Sigmoid colon (tissue), 4 donors: ENCODE results near the gene SLX4IP.

ENCODE experiments used
- CTCF ChIP-seq, 4 experiments: fragments of 450-650 bp in 3 of 4; fragments of 200-600 bp in 1 of 4; IDR thresholded peaks; one replicate each; pipeline ENCODE4 v1.5.1; 2016 to 2019; ENCODE audit warnings: antibody characterized with exemption in 4 of 4, mild to moderate bottlenecking in 3 of 4, moderate library complexity in 2 of 4
- EP300 ChIP-seq, 4 donors: sonication (generic); formaldehyde crosslinking; IDR thresholded peaks; one replicate each; pipeline ENCODE4 v1.6.1; 2017; ENCODE audit warnings: antibody characterized with exemption in 4 of 4
- POLR2A ChIP-seq, 2 donors: fragments of 450-650 bp; IDR thresholded peaks; one replicate each; pipeline ENCODE4 v1.6.1; 2016; ENCODE audit warnings: antibody characterized with exemption in 2 of 2, mild to moderate bottlenecking in 2 of 2, moderate library complexity in 2 of 2
- POLR2AphosphoS5 ChIP-seq, 4 donors: sonication (generic); formaldehyde crosslinking; IDR thresholded peaks; one replicate each; pipeline ENCODE4 v1.6.1; 2017; ENCODE audit warnings: antibody characterized with exemption in 4 of 4

GRCh38 chr20:10509376-10509775 lies 74.3 kb downstream of the SLX4IP start:
- TF ChIP-seq CTCF (IDR thresholded peaks at IDR 0.05) (no peak), POLR2A (IDR thresholded peaks at IDR 0.05) (no peak), EP300 (IDR thresholded peaks at IDR 0.05) (no peak), POLR2AphosphoS5 (IDR thresholded peaks at IDR 0.05) (peak in 1 of 4 donors; percentile 6)
